Measurements from ENCODE around the gene HNF1A. TPM values are rescaled to one million over a fixed set of nuclear protein-coding genes. Genes with fewer than 3 reads are reported as not detected.

Gene HNF1A
- polyA plus RNA-seq, 1 donor from 2014 or later, result not detected

Other genes starting within 250 kb of the HNF1A start
- 18.6 TPM for gene SPPL3, start 74.2 kb upstream of the HNF1A start, polyA plus RNA-seq
- gene C12orf43, start 37.9 kb downstream of the HNF1A start, polyA plus RNA-seq, result 23.3 TPM
- 0.78 TPM for gene OASL, start 60.7 kb downstream of the HNF1A start, polyA plus RNA-seq
- 3.8 TPM for gene P2RX7, start 154.3 kb downstream of the HNF1A start, polyA plus RNA-seq
- 27.5 TPM for gene P2RX4, start 231.6 kb downstream of the HNF1A start, polyA plus RNA-seq